Caco-2 (cell line): ENCODE results near the gene LIPC. TPM values are rescaled to one million over a fixed set of nuclear protein-coding genes. Genes with fewer than 3 reads are reported as not detected.

ENCODE experiments used
- BruUV-seq: library from RNA; stranded (reverse); fragments of 400-500 nt; replicated peaks from 2 replicates; lab custom pipeline; 2021; lab: Mats Ljungman, UMichigan
- CTCF ChIA-PET: fragments of 300-600 bp; sonication (Branson Sonifier 250); formaldehyde crosslinking; loops from one replicate; lab custom pipeline; 2022; ENCODE audit warnings: antibody characterized with exemption; lab: Charles Lee
- POLR2A ChIA-PET: fragments of 300-600 bp; sonication (Branson Sonifier 250); formaldehyde crosslinking; loops from one replicate; lab custom pipeline; 2022; ENCODE audit warnings: antibody characterized with exemption; lab: Charles Lee
- DNase-seq, 2 experiments: peaks; one replicate each; pipeline versions ENCODE4 v3.0.0 to v3.0.0-alpha.2; 2020 to 2022
- H3K27me3 ChIP-seq: replicated peaks from 2 replicates; pipeline ENCODE4 v1.6.0; 2011; ENCODE audit warnings: low read length; ENCODE audit not compliant: control insufficient read depth, insufficient read depth
- H3K36me3 ChIP-seq: 2 replicates; pipeline ENCODE4 v1.5.1; 2011; ENCODE audit warnings: low read length; ENCODE audit not compliant: control insufficient read depth, insufficient read depth
- H3K4me1 ChIP-seq: fragments of 250-450 bp; sonication (Bioruptor Pico); 2 replicates; pipeline ENCODE4 v1.5.1; 2020; ENCODE audit warnings: mild to moderate bottlenecking
- H3K4me3 ChIP-seq: 2 replicates; pipeline ENCODE4 v1.5.1; 2011; ENCODE audit warnings: low read depth, mild to moderate bottlenecking, control low read depth, low read length
- H3K9me3 ChIP-seq: fragments of 250-450 bp; sonication (Bioruptor Pico); 2 replicates; pipeline ENCODE4 v1.5.1; 2020; ENCODE audit warnings: mild to moderate bottlenecking, moderate library complexity
- H3K27ac Mint-ChIP-seq: one replicate; pipeline ENCODE4 v1.8.0; 2022; ENCODE audit warnings: mixed read lengths; ENCODE audit not compliant: unreplicated experiment
- H3K27me3 Mint-ChIP-seq: one replicate; pipeline ENCODE4 v1.8.0; 2022; ENCODE audit warnings: mixed read lengths; ENCODE audit not compliant: insufficient read depth, unreplicated experiment
- H3K36me3 Mint-ChIP-seq: one replicate; pipeline ENCODE4 v1.8.0; 2022; ENCODE audit warnings: mild to moderate bottlenecking, mixed read lengths; ENCODE audit not compliant: insufficient read depth, unreplicated experiment
- H3K4me1 Mint-ChIP-seq: one replicate; pipeline ENCODE4 v1.8.0; 2022; ENCODE audit warnings: low read depth, mixed read lengths; ENCODE audit not compliant: unreplicated experiment
- H3K4me3 Mint-ChIP-seq: one replicate; pipeline ENCODE4 v1.8.0; 2022; ENCODE audit warnings: mild to moderate bottlenecking, moderate library complexity, mixed read lengths; ENCODE audit not compliant: unreplicated experiment
- H3K9me3 Mint-ChIP-seq: one replicate; pipeline ENCODE4 v1.8.0; 2022; ENCODE audit warnings: mixed read lengths; ENCODE audit not compliant: unreplicated experiment
- CTCF ChIP-seq, 2 experiments: fragments of 200-600 bp in 1 of 2; IDR thresholded peaks; 1 replicate in 1 of 2; 2 replicates in 1 of 2; pipeline versions ENCODE4 v1.5.1 to v1.8.0; 2011 to 2022; ENCODE audit warnings: antibody characterized with exemption in 1 of 2, control low read depth in 1 of 2, inconsistent platforms in 1 of 2, low read depth in 1 of 2, low read length in 1 of 2, mild to moderate bottlenecking in 1 of 2, moderate library complexity in 1 of 2; ENCODE audit not compliant: insufficient read depth in 1 of 2, severe bottlenecking in 1 of 2, unreplicated experiment in 1 of 2
- intact Hi-C: fragments of 100-400 bp; cut with micrococcal nuclease; formaldehyde crosslinking; loops from one replicate; pipeline ENCODE4 v1.10.0; 2022; ENCODE audit not compliant: unreplicated experiment
- total RNA-seq: library from RNA; stranded (reverse); gene quantifications from 2 replicates; pipeline ENCODE4 v1.2.3, GENCODE V29; 2022

The LIPC gene
- total RNA-seq, 1 experiment from 2014 or later = 17.6 TPM

- CTCF ChIA-PET = no interaction called here
These were observed 91.1 kb downstream of the LIPC start for GRCh38 chr15:58522865-58523264.

GRCh38 chr15:58523634-58524033 is 91.8 kb downstream of the LIPC start:
- H3K27ac Mint-ChIP-seq = no peak overlapping the region
- TF ChIP-seq CTCF (IDR thresholded peaks at IDR 0.05; ENCODE audit: insufficient read depth in 1 of 2, low read depth in 1 of 2, low read length in 1 of 2, severe bottlenecking in 1 of 2, unreplicated experiment in 1 of 2) = no peak

More at GRCh38 chr15:58522865-58523264, 91.1 kb downstream of the LIPC start:
- Histone ChIP-seq H3K9me3 (no peaks in the 10 kb centered on the region), H3K36me3 (no peaks in the 10 kb centered on the region; the same call in 1 of the 2 replicates), H3K4me3 (no peak overlapping the region), H3K4me1 (peaks cover 45% of the 10 kb centered on the region), H3K27me3 (no peaks in the 10 kb centered on the region)
- H3K36me3 Mint-ChIP-seq = peaks cover 9% of the 10 kb centered on the region
- no peak overlapping the region for H3K4me3 Mint-ChIP-seq
- H3K4me1 Mint-ChIP-seq = peaks cover 54% of the 10 kb centered on the region
- no peaks in the 10 kb centered on the region for H3K27me3 Mint-ChIP-seq
- BruUV-seq = no TSS peak
- no peak for TF ChIP-seq CTCF (IDR thresholded peaks at IDR 0.05; ENCODE audit: insufficient read depth in 1 of 2, low read depth in 1 of 2, low read length in 1 of 2, severe bottlenecking in 1 of 2, unreplicated experiment in 1 of 2)
- no peak for DNase-seq
- POLR2A ChIA-PET = no interaction called here
- intact Hi-C loops = no loop called here
- no peaks in the 10 kb centered on the region for H3K9me3 Mint-ChIP-seq
- H3K27ac Mint-ChIP-seq = peak overlapping the region; percentile 78

GRCh38 chr15:58524247-58524646 is 92.5 kb downstream of the LIPC start:
- Mint-ChIP-seq H3K4me3 (no peak overlapping the region), H3K27me3 (no peaks in the 10 kb centered on the region), H3K9me3 (no peaks in the 10 kb centered on the region), H3K4me1 (peaks cover 65% of the 10 kb centered on the region), H3K36me3 (peaks cover 15% of the 10 kb centered on the region), H3K27ac (no peak overlapping the region)
- peaks cover 57% of the 10 kb centered on the region for H3K4me1 ChIP-seq
- H3K4me3 ChIP-seq = no peak overlapping the region
- no TSS peak for BruUV-seq
- H3K9me3 ChIP-seq = no peaks in the 10 kb centered on the region
- H3K27me3 ChIP-seq = no peaks in the 10 kb centered on the region
- intact Hi-C loops = no loop called here
- ChIA-PET POLR2A (interaction anchor here (0.6 kb wide), 1 partner anchor 36 kb away, joined by 4 read pairs; no protein-coding TSS in a partner anchor), CTCF (no interaction called here)
- no peak for TF ChIP-seq CTCF (IDR thresholded peaks at IDR 0.05; ENCODE audit: insufficient read depth in 1 of 2, low read depth in 1 of 2, low read length in 1 of 2, severe bottlenecking in 1 of 2, unreplicated experiment in 1 of 2)
- no peaks in the 10 kb centered on the region; the same call in 1 of the 2 replicates for H3K36me3 ChIP-seq
- no peak for DNase-seq

More at GRCh38 chr15:58523634-58524033, 91.8 kb downstream of the LIPC start:
- ChIA-PET POLR2A (interaction anchor here (0.6 kb wide), 1 partner anchor 35 kb away, joined by 4 read pairs; no protein-coding TSS in a partner anchor), CTCF (no interaction called here)
- Mint-ChIP-seq H3K4me1 (peaks cover 62% of the 10 kb centered on the region), H3K36me3 (peaks cover 15% of the 10 kb centered on the region), H3K9me3 (no peaks in the 10 kb centered on the region), H3K4me3 (no peak overlapping the region), H3K27me3 (no peaks in the 10 kb centered on the region)
- no peaks in the 10 kb centered on the region for H3K9me3 ChIP-seq
- no peaks in the 10 kb centered on the region; the same call in 1 of the 2 replicates for H3K36me3 ChIP-seq
- no peak for DNase-seq
- BruUV-seq = no TSS peak
- peaks cover 51% of the 10 kb centered on the region for H3K4me1 ChIP-seq
- H3K4me3 ChIP-seq = no peak overlapping the region
- no peaks in the 10 kb centered on the region for H3K27me3 ChIP-seq
- intact Hi-C loops = no loop called here
